OCI-LY7 (cell line): ENCODE results near the gene GPRC5C. TPM values are rescaled to one million over a fixed set of nuclear protein-coding genes. Genes with fewer than 3 reads are reported as not detected.

ENCODE experiments used
- BruUV-seq: library from RNA; stranded (reverse); fragments of 400-500 nt; replicated peaks from 2 replicates; lab custom pipeline; 2021; lab: Mats Ljungman, UMichigan
- CTCF ChIA-PET: fragments of 300-600 bp; sonication (Branson Sonifier 250); formaldehyde crosslinking; loops from one replicate; lab custom pipeline; 2022; ENCODE audit warnings: antibody characterized with exemption; ENCODE audit not compliant: unreplicated experiment; lab: Charles Lee
- POLR2A ChIA-PET: fragments of 300-600 bp; sonication (Branson Sonifier 250); formaldehyde crosslinking; loops from one replicate; lab custom pipeline; 2022; ENCODE audit warnings: antibody characterized with exemption; lab: Charles Lee
- DNase-seq: peaks from one replicate; pipeline ENCODE4 v3.0.0-alpha.2; 2015; ENCODE audit warnings: low spot score
- H2AFZ ChIP-seq: fragments of 200-600 bp; sonication (generic), shearing (Covaris generic); 2 replicates; pipeline ENCODE4 v1.6.1; 2014; ENCODE audit warnings: mild to moderate bottlenecking, antibody characterized with exemption, low read length, moderate library complexity
- H3K27ac ChIP-seq: fragments of 200-600 bp; sonication (generic); 2 replicates; pipeline ENCODE4 v1.5.1; 2014; ENCODE audit warnings: mixed run types, low read depth, mild to moderate bottlenecking, moderate library complexity, low read length, inconsistent platforms; ENCODE audit not compliant: poor library complexity, severe bottlenecking
- H3K36me3 ChIP-seq: fragments of 200-600 bp; sonication (generic); 2 replicates; pipeline ENCODE4 v1.6.1; 2014; ENCODE audit warnings: mild to moderate bottlenecking, antibody characterized with exemption, low read length, moderate library complexity, mixed read lengths; ENCODE audit not compliant: insufficient read depth
- H3K4me1 ChIP-seq: fragments of 200-600 bp; sonication (generic); 2 replicates; pipeline ENCODE4 v1.5.1; 2014; ENCODE audit warnings: mild to moderate bottlenecking, low read length; ENCODE audit not compliant: insufficient read depth, poor library complexity, severe bottlenecking
- H3K4me2 ChIP-seq: fragments of 200-600 bp; sonication (generic); 2 replicates; pipeline ENCODE4 v1.6.1; 2014; ENCODE audit warnings: mild to moderate bottlenecking, low read length
- H3K4me3 ChIP-seq: fragments of 200-600 bp; sonication (generic); 2 replicates; pipeline ENCODE4 v1.5.1; 2014; ENCODE audit warnings: mild to moderate bottlenecking, low read depth, low read length; ENCODE audit not compliant: poor library complexity, severe bottlenecking
- H3K79me2 ChIP-seq: fragments of 200-600 bp; sonication (generic); 2 replicates; pipeline ENCODE4 v1.6.1; 2016; ENCODE audit warnings: low read depth, mild to moderate bottlenecking, low read length, moderate library complexity, mixed read lengths; ENCODE audit not compliant: insufficient read depth
- H3K9me2 ChIP-seq: fragments of 200-600 bp; sonication (generic); 2 replicates; pipeline ENCODE4 v1.6.1; 2016; ENCODE audit warnings: mild to moderate bottlenecking, low read length, mixed read lengths; ENCODE audit not compliant: insufficient read depth
- H3K9me3 ChIP-seq: fragments of 200-600 bp; sonication (generic); 2 replicates; pipeline ENCODE4 v1.6.1; 2014; ENCODE audit warnings: mild to moderate bottlenecking, mixed run types, low read length, mixed read lengths
- H4K20me1 ChIP-seq: fragments of 200-600 bp; sonication (generic); 2 replicates; pipeline ENCODE4 v1.6.1; 2014; ENCODE audit warnings: mild to moderate bottlenecking, antibody characterized with exemption, low read length, moderate library complexity, mixed read lengths; ENCODE audit not compliant: insufficient read depth
- CTCF ChIP-seq: fragments of 200-600 bp; sonication (generic); conservative IDR thresholded peaks from 2 replicates; pipeline ENCODE4 v1.5.1; 2014; ENCODE audit warnings: mild to moderate bottlenecking, antibody characterized with exemption, low read length, moderate library complexity, mixed read lengths
- EZH2phosphoT487 ChIP-seq: fragments of 200-600 bp; sonication (generic); IDR thresholded peaks from 2 replicates; pipeline ENCODE4 v1.6.1; 2018; ENCODE audit warnings: low read depth, borderline replicate concordance, mild to moderate bottlenecking, mixed run types, antibody characterized with exemption, low read length, moderate library complexity, mixed read lengths
- intact Hi-C: fragments of 100-400 bp; cut with micrococcal nuclease; formaldehyde crosslinking; loops from one replicate; pipeline ENCODE4 v1.10.0; 2022; ENCODE audit not compliant: unreplicated experiment
- total RNA-seq, 2 experiments: library from RNA; depleted of rRNA in 1 of 2; stranded (reverse); fragments of >200 nt in 1 of 2; shearing (Covaris generic) in 1 of 2; gene quantifications; 2 replicates each; pipeline ENCODE4 v1.2.3, GENCODE V29; 2014 to 2022

Gene GPRC5C
- total RNA-seq, 2 experiments from 2014 or later: 1.1 to 19.5 TPM

GRCh38 chr17:74474043-74474792, 42.3 kb downstream of the GPRC5C start:
- TF ChIP-seq EZH2phosphoT487 (no peak), CTCF (no peak)
- H3K27ac ChIP-seq: peak overlapping the region; percentile 79
- CTCF ChIA-PET: interaction anchor here (0.7 kb wide), 1 partner anchor 17 kb away, joined by 3 read pairs; no protein-coding TSS in a partner anchor
- H3K4me3 ChIP-seq: peak overlapping the region; percentile 42
- POLR2A ChIA-PET: interaction anchor here (1.5 kb wide), 1 partner anchor 20 kb away, joined by 3 read pairs; no protein-coding TSS in a partner anchor
- H3K4me1 ChIP-seq: peaks cover 64% of the 10 kb centered on the region
- H3K9me2 ChIP-seq: no peaks in the 10 kb centered on the region
- H3K79me2 ChIP-seq: no peaks in the 10 kb centered on the region; the same call in 1 of the 2 replicates
- no TSS peak for BruUV-seq
- peaks cover 17% of the 10 kb centered on the region for H3K9me3 ChIP-seq
- DNase-seq: peak; percentile 94
- peak overlapping the region; percentile 73 for H3K4me2 ChIP-seq
- no peaks in the 10 kb centered on the region for H4K20me1 ChIP-seq
- peak overlapping the region; percentile 32; the same call in 1 of the 2 replicates for H2AFZ ChIP-seq
- intact Hi-C loops: no loop called here
- peaks cover 22% of the 10 kb centered on the region for H3K36me3 ChIP-seq

GRCh38 chr17:74475189-74475588, 43.3 kb downstream of the GPRC5C start:
- intact Hi-C loops: no loop called here
- CTCF ChIA-PET: no interaction called here
- H3K9me2 ChIP-seq: no peaks in the 10 kb centered on the region
- peak overlapping the region; percentile 79 for H3K27ac ChIP-seq
- peaks cover 17% of the 10 kb centered on the region for H3K9me3 ChIP-seq
- no peak overlapping the region for H2AFZ ChIP-seq
- no peak for DNase-seq
- no peak overlapping the region for H3K4me2 ChIP-seq
- peaks cover 60% of the 10 kb centered on the region for H3K4me1 ChIP-seq
- peaks cover 22% of the 10 kb centered on the region for H3K36me3 ChIP-seq
- H3K79me2 ChIP-seq: no peaks in the 10 kb centered on the region
- BruUV-seq: no TSS peak
- TF ChIP-seq EZH2phosphoT487 (no peak), CTCF (no peak)
- no peaks in the 10 kb centered on the region for H4K20me1 ChIP-seq
- POLR2A ChIA-PET: no interaction called here
- no peak overlapping the region for H3K4me3 ChIP-seq

- no peak for DNase-seq
- intact Hi-C loops: no loop called here
- H3K27ac ChIP-seq: no peak overlapping the region
- ChIA-PET CTCF (no interaction called here), POLR2A (interaction anchor here (0.6 to 1.2 kb wide), 2 partner anchors 98 to 452 kb away, joined by 3 to 4 read pairs; no protein-coding TSS in a partner anchor)
- H3K4me3 ChIP-seq: no peak overlapping the region
- no peaks in the 10 kb centered on the region for H4K20me1 ChIP-seq
- BruUV-seq: no TSS peak
- H3K4me2 ChIP-seq: no peak overlapping the region
- no peaks in the 10 kb centered on the region for H3K79me2 ChIP-seq
- TF ChIP-seq CTCF: no peak
- no peak for TF ChIP-seq EZH2phosphoT487
- peaks cover 22% of the 10 kb centered on the region for H3K36me3 ChIP-seq
- H3K9me2 ChIP-seq: no peaks in the 10 kb centered on the region
- H3K9me3 ChIP-seq: peaks cover 17% of the 10 kb centered on the region
- no peak overlapping the region for H2AFZ ChIP-seq
- H3K4me1 ChIP-seq: peaks cover 45% of the 10 kb centered on the region
These were observed 45.5 kb downstream of the GPRC5C start for GRCh38 chr17:74477411-74477810.
